ENCODE results near the gene NFIX. TPM values are rescaled to one million over a fixed set of nuclear protein-coding genes. Genes with fewer than 3 reads are reported as not detected.
A peak's percentile ranks its signal among the peaks of the same experiment; 100 is the strongest.

The NFIX gene
- total and polyA plus RNA-seq, 9 of the 15 experiments (the other 6 are each of a cell fraction or from before 2014, with no cell fraction given), result 0.28 to 26.8 (median 5.4) TPM

DNA sequence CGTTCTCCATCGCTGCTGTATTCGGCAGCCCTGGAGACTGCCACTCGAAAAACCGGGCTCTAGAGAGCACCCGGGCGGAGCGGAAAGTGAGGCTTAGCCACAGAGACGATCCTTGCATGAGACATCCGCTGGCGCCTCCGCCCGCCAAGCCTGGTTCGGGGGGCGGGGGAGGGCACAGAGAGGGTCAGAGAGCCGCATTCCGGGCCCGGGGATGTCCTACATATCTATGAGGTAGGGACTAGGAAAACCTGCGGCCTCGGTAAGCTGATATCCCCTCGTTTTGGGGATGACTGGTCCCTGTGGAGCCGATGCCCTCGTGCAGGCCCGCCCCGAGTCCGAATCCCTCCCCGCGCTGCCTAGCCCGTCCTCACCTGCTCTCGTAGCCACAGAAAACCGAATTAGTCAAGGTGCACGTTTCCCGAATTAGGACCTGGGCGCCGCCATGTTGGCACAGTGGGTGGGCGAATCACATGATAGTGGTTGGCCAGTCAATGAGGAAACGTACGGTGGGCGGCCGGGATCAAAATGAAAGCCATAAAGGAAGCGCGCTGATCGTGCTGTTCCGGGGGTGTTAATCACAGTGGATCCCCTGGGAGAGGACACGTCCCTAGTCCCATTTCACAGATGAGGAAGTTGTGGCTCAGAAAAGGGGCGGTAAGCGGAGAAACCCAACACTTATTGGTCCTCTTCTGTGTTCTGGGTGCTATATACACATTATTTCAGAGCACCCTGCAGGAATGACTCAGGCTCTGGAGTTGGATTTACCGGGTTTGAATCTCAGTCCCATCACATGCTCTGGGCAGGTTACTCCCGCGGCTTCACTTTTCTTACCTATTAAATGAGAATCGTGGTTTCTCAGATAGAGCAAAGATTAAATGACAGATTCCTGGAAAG, 121.3 kb downstream of the NFIX start, which contains the start of gene TRMT1 (continued):
- TF ChIP-seq FOSL1 (tag; conservative IDR thresholded peaks at IDR 0.05) (peak; percentile 63), CBX8 (IDR thresholded peaks at IDR 0.05; ENCODE audit: borderline replicate concordance, extremely low read depth, low read depth, low read length, poor library complexity, severe bottlenecking) (no peak), CHD4 (IDR thresholded peaks at IDR 0.05; ENCODE audit: insufficient read depth, insufficient replicate concordance, low read depth, low read length, poor library complexity, severe bottlenecking) (peak; percentile 93), ZNF436 (CRISPR knock-in tag; IDR thresholded peaks at IDR 0.05) (peak; percentile 20; the same call in 1 of the 2 replicates), MAFF (IDR thresholded peaks at IDR 0.05; ENCODE audit: low read length) (peak; percentile 64), CREM (IDR thresholded peaks at IDR 0.05; ENCODE audit: low read depth) (peak; percentile 77; the same call in 1 of the 2 replicates), SP1 (CRISPR knock-in tag; IDR thresholded peaks at IDR 0.05) (peak; percentile 90), BRD9 (IDR thresholded peaks at IDR 0.05; ENCODE audit: low read depth, partially characterized antibody) (peak; percentile 66), GABPA (tag; conservative IDR thresholded peaks at IDR 0.05; ENCODE audit: low read depth) (peak; percentile 49), LCOR (CRISPR knock-in tag; IDR thresholded peaks at IDR 0.05) (peak; percentile 83), ZNF316 (IDR thresholded peaks at IDR 0.05) (peak; percentile 77), NFIC (IDR thresholded peaks at IDR 0.05) (peak; percentile 21; the same call in 1 of the 2 replicates), EGR1 (conservative IDR thresholded peaks at IDR 0.05) (peak; percentile 94), KDM4B (IDR thresholded peaks at IDR 0.05; ENCODE audit: borderline replicate concordance in 2 of 2, low read depth in 1 of 2) (0 out of 4 replicates have a peak, but pooled peaks of 1 of the 2 experiments have one; percentile 27)
- TF ChIP-seq, protein P1, sequence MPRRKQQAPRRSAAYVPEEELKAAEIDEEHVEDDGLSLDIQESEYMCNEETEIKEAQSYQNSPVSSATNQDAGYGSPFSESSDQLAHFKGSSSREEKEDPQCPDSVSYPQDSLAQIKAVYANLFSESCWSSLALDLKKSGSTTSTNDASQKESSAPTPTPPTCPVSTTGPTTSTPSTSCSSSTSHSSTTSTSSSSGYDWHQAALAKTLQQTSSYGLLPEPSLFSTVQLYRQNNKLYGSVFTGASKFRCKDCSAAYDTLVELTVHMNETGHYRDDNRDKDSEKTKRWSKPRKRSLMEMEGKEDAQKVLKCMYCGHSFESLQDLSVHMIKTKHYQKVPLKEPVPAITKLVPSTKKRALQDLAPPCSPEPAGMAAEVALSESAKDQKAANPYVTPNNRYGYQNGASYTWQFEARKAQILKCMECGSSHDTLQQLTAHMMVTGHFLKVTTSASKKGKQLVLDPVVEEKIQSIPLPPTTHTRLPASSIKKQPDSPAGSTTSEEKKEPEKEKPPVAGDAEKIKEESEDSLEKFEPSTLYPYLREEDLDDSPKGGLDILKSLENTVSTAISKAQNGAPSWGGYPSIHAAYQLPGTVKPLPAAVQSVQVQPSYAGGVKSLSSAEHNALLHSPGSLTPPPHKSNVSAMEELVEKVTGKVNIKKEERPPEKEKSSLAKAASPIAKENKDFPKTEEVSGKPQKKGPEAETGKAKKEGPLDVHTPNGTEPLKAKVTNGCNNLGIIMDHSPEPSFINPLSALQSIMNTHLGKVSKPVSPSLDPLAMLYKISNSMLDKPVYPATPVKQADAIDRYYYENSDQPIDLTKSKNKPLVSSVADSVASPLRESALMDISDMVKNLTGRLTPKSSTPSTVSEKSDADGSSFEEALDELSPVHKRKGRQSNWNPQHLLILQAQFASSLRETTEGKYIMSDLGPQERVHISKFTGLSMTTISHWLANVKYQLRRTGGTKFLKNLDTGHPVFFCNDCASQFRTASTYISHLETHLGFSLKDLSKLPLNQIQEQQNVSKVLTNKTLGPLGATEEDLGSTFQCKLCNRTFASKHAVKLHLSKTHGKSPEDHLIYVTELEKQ (CRISPR knock-in tag; IDR thresholded peaks at IDR 0.05), result no peak
- TF ChIP-seq, protein P2, sequence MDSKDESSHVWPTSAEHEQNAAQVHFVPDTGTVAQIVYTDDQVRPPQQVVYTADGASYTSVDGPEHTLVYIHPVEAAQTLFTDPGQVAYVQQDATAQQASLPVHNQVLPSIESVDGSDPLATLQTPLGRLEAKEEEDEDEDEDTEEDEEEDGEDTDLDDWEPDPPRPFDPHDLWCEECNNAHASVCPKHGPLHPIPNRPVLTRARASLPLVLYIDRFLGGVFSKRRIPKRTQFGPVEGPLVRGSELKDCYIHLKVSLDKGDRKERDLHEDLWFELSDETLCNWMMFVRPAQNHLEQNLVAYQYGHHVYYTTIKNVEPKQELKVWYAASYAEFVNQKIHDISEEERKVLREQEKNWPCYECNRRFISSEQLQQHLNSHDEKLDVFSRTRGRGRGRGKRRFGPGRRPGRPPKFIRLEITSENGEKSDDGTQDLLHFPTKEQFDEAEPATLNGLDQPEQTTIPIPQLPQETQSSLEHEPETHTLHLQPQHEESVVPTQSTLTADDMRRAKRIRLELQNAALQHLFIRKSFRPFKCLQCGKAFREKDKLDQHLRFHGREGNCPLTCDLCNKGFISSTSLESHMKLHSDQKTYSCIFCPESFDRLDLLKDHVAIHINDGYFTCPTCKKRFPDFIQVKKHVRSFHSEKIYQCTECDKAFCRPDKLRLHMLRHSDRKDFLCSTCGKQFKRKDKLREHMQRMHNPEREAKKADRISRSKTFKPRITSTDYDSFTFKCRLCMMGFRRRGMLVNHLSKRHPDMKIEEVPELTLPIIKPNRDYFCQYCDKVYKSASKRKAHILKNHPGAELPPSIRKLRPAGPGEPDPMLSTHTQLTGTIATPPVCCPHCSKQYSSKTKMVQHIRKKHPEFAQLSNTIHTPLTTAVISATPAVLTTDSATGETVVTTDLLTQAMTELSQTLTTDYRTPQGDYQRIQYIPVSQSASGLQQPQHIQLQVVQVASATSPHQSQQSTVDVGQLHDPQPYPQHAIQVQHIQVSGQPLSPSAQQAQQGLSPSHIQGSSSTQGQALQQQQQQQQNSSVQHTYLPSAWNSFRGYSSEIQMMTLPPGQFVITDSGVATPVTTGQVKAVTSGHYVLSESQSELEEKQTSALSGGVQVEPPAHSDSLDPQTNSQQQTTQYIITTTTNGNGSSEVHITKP (IDR thresholded peaks at IDR 0.05; ENCODE audit: partially characterized antibody), result peak; percentile 74
- TF ChIP-seq, protein P3, sequence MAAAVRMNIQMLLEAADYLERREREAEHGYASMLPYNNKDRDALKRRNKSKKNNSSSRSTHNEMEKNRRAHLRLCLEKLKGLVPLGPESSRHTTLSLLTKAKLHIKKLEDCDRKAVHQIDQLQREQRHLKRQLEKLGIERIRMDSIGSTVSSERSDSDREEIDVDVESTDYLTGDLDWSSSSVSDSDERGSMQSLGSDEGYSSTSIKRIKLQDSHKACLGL (CRISPR knock-in tag; IDR thresholded peaks at IDR 0.05; ENCODE audit: borderline replicate concordance, poor library complexity, severe bottlenecking), result peak; percentile 98
- TF ChIP-seq, protein P4, sequence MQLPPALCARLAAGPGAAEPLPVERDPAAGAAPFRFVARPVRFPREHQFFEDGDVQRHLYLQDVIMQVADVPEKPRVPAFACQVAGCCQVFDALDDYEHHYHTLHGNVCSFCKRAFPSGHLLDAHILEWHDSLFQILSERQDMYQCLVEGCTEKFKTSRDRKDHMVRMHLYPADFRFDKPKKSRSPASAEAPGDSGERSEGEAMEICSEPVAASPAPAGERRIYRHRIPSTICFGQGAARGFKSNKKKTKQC (CRISPR knock-in tag; IDR thresholded peaks at IDR 0.05), result no peak
